A549 treated with CpdA at 1 μM for 4 hours (cell line): Measurements from ENCODE around the gene BEX2. TPM values are rescaled to one million over a fixed set of nuclear protein-coding genes. Genes with fewer than 3 reads are reported as not detected.

Experiments
- total RNA-seq: library from RNA; stranded (reverse); fragments of 200-300 nt; extraction: Qiagen RNA extraction; gene quantifications from 5 replicates; pipeline ENCODE4 v1.2.3, GENCODE V29; 2022; ENCODE audit warnings: low read depth

Gene BEX2
- total RNA-seq = 9.0 to 13.4 TPM (median 10.2 TPM) in 5 replicates

GRCh38 chrX:103310555-103311398 is at the start of gene BEX2:
Gene BEX2 (minus strand): TSS chrX:103310990. CDS start chrX:103309976, 1,014 bp downstream.

GRCh38 chrX:103356130-103356798 is 45.5 kb upstream of the BEX2 start, which contains the start of gene TCEAL9:
Gene TCEAL9 (plus strand): TSS chrX:103356506. CDS start chrX:103357685, 1,179 bp downstream.

GRCh38 chrX:103329991-103330390 is 19.2 kb upstream of the BEX2 start, which contains the start of gene TCEAL7:
Gene TCEAL7 (plus strand): TSS chrX:103330239. CDS start chrX:103331404, 1,165 bp downstream.

GRCh38 chrX:103276581-103277002 is 34.2 kb downstream of the BEX2 start, which contains the start of gene TCEAL5:
Gene TCEAL5 (minus strand): TSS chrX:103276750. CDS start chrX:103274563, 2,187 bp downstream.

Other genes starting within 250 kb of the BEX2 start
- not detected in 5 replicates for gene BEX1, start 246.8 kb downstream of the BEX2 start, total RNA-seq
- gene NXF3, start 217.8 kb downstream of the BEX2 start, total RNA-seq = 0.11 TPM in 1 of 5 replicates, not detected in the others
- gene BEX4, start 95.9 kb downstream of the BEX2 start, total RNA-seq = 1.6 to 2.8 TPM (median 1.7 TPM) in 5 replicates
- gene TCEAL8, start 55.8 kb downstream of the BEX2 start, total RNA-seq = 26.5 to 43.7 TPM (median 28.2 TPM) in 5 replicates
- gene TCEAL5, start 34.2 kb downstream of the BEX2 start, total RNA-seq = not detected in 5 replicates
- not detected in 5 replicates for gene TCEAL7, start 19.2 kb upstream of the BEX2 start, total RNA-seq
- 80.6 to 158 TPM (median 90.0 TPM) in 5 replicates for gene TCEAL9, start 45.5 kb upstream of the BEX2 start, total RNA-seq
- gene BEX3, start 65.5 kb upstream of the BEX2 start, total RNA-seq = 223 to 252 TPM (median 226 TPM) in 5 replicates
- gene RAB40A, start 208.5 kb upstream of the BEX2 start, total RNA-seq = not detected in 5 replicates